ENCODE measurements around the gene ATXN2.
A peak's percentile ranks its signal among the peaks of the same experiment; 100 is the strongest.
"Not testable (repeated sequence)": the region's sequence is repeated elsewhere in the genome, so short reads cannot be mapped to it uniquely, and the experiment has no call there.

Gene ATXN2

GRCh38 chr12:111407377-111408115 lies 191.6 kb downstream of the ATXN2 start:
- H3K9me3 Mint-ChIP-seq = no peaks in the 10 kb centered on the region
- no peaks in the 10 kb centered on the region for H3K27me3 Mint-ChIP-seq
- intact Hi-C loops (cut with micrococcal nuclease) = no loop called here
- peak overlapping the region; percentile 93 for H3K27ac Mint-ChIP-seq
- H3K4me3 Mint-ChIP-seq = peak overlapping the region; percentile 91
- H3K4me1 Mint-ChIP-seq (ENCODE audit: low read depth) = peaks cover 79% of the 10 kb centered on the region
- peaks cover 64% of the 10 kb centered on the region for H3K36me3 Mint-ChIP-seq (ENCODE audit: low read depth)

GRCh38 chr12:111406474-111407376 lies 192.4 kb downstream of the ATXN2 start:
- Mint-ChIP-seq H3K4me3 (peak overlapping the region; percentile 91), H3K4me1 (ENCODE audit: low read depth) (peaks cover 71% of the 10 kb centered on the region), H3K27ac (peak overlapping the region; percentile 93), H3K36me3 (ENCODE audit: low read depth) (peaks cover 56% of the 10 kb centered on the region), H3K27me3 (no peaks in the 10 kb centered on the region), H3K9me3 (no peaks in the 10 kb centered on the region)
- intact Hi-C loops (cut with micrococcal nuclease) = no loop called here

GRCh38 chr12:111405859-111406473 lies 193.1 kb downstream of the ATXN2 start, which contains the start of gene SH2B3:
Gene SH2B3, plus strand, starts transcription at chr12:111405923. Its CDS starts 12,223 bp downstream, at chr12:111418146.
- Mint-ChIP-seq H3K4me3 (peak within 1 kb of the TSS; percentile 91), H3K36me3 (ENCODE audit: low read depth) (peaks cover 50% of the 10 kb centered on the region), H3K4me1 (ENCODE audit: low read depth) (peaks cover 64% of the 10 kb centered on the region), H3K27ac (peak within 1 kb of the TSS; percentile 93), H3K9me3 (no peaks in the 10 kb centered on the region), H3K27me3 (no peaks in the 10 kb centered on the region)
- intact Hi-C loops (cut with micrococcal nuclease) = no loop called here

DNA sequence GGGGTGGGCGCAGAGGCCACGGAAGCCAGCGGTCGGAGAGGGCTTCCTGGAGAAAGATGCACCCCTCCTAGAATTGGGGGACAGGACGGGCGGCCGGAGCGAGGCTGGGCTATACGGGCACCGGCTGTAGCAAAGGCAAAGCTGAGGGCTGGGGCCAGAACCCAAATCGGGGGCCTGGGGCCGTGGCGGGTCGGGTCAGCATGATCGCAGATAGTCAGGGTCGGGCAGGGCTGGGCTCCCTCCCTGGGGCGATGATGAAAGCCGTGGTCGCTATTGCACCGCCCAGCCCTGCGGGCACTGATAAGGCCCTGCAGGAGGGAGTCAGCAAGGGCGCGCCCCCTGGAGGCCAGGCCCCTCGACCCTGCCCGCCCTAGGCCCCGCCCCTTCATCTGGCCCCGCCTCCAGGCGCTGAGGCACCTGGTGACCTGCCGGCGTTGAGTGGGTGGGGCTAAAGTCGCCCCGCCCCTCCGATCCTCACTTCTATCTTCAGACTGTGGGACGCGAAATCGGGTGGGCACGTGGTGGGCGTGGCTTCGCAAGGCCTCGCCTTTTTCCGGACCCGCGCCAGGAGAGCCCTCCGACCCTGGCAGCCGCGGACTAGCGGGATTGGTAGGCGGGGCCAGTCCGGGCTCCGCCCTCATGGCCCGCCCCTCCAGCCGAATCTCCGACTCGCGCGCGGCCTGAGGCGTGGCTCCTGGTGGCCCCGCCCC lies 193.8 kb downstream of the ATXN2 start:
- H3K4me3 Mint-ChIP-seq = peak overlapping the region; percentile 84
- intact Hi-C loops (cut with micrococcal nuclease) = no loop called here
- H3K9me3 Mint-ChIP-seq = no peaks in the 10 kb centered on the region
- peaks cover 64% of the 10 kb centered on the region for H3K4me1 Mint-ChIP-seq (ENCODE audit: low read depth)
- H3K27ac Mint-ChIP-seq = peak overlapping the region; percentile 93
- no peaks in the 10 kb centered on the region for H3K27me3 Mint-ChIP-seq
- H3K36me3 Mint-ChIP-seq (ENCODE audit: low read depth) = peaks cover 44% of the 10 kb centered on the region

GRCh38 chr12:111404362-111405148 lies 194.6 kb downstream of the ATXN2 start:
- no peaks in the 10 kb centered on the region for H3K9me3 Mint-ChIP-seq
- intact Hi-C loops (cut with micrococcal nuclease) = no loop called here

DNA sequence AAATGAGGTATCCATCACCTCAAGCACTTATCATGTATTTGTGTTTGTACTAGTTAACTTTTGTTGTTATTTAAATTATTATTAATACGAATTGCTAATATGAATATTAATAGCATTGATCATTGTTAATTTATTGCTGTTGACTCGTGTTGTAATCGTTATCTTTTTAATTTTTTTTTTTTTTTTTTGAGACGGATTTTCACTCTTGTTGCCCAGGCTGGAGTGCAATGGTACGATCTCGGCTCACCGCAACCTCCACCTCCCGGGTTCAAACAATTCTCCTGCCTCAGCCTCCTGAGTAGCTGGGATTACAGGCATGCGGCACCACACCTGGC lies 196.7 kb downstream of the ATXN2 start:
- H3K4me3 Mint-ChIP-seq = peak overlapping the region; percentile 59
- H3K27me3 Mint-ChIP-seq; H3K9me3 Mint-ChIP-seq; intact Hi-C loops (cut with micrococcal nuclease): not testable (repeated sequence)
- H3K36me3 Mint-ChIP-seq (ENCODE audit: low read depth) = peaks cover 15% of the 10 kb centered on the region
- H3K27ac Mint-ChIP-seq = peak overlapping the region; percentile 93
- peaks cover 58% of the 10 kb centered on the region for H3K4me1 Mint-ChIP-seq (ENCODE audit: low read depth)

More at GRCh38 chr12:111404362-111405148, 194.6 kb downstream of the ATXN2 start:
- H3K36me3 Mint-ChIP-seq (ENCODE audit: low read depth) = peaks cover 36% of the 10 kb centered on the region
- no peaks in the 10 kb centered on the region for H3K27me3 Mint-ChIP-seq
- peaks cover 64% of the 10 kb centered on the region for H3K4me1 Mint-ChIP-seq (ENCODE audit: low read depth)
- peak overlapping the region; percentile 93 for H3K27ac Mint-ChIP-seq
- H3K4me3 Mint-ChIP-seq = peak overlapping the region; percentile 84

Data from dendritic cell treated with granulocyte-macrophage colony-stimulating factor and Interleukin-4, amounts not matched to agents 40 ng/mL and 50 ng/mL, for 4 days (primary cell).